ENCODE data around the gene SRCIN1. TPM values are rescaled to one million over a fixed set of nuclear protein-coding genes. Genes with fewer than 3 reads are reported as not detected.
A peak's percentile ranks its signal among the peaks of the same experiment; 100 is the strongest.
"Not testable (repeated sequence)": the region's sequence is repeated elsewhere in the genome, so short reads cannot be mapped to it uniquely, and the experiment has no call there.

Gene SRCIN1
- 0.07 and 2.1 TPM in 2 replicates for total RNA-seq

- peak within 1 kb of the TSS; percentile 55 for H3K4me3 ChIP-seq (ENCODE audit: low read depth, low read length)
- no peak for DNase-seq (ENCODE audit: low read depth)
- TF ChIP-seq CTCF (conservative IDR thresholded peaks at IDR 0.05; ENCODE audit: low read depth, low read length): peak; percentile 86
Observed at GRCh38 chr17:38605841-38606645, at the start of gene SRCIN1. Gene SRCIN1, minus strand, starts transcription at chr17:38605952. Its CDS starts 247 bp downstream, at chr17:38605705.

- H3K4me3 ChIP-seq (ENCODE audit: low read depth, low read length): no peak overlapping the region
- no peak for DNase-seq (ENCODE audit: low read depth)
- no peak for TF ChIP-seq CTCF (conservative IDR thresholded peaks at IDR 0.05; ENCODE audit: low read depth, low read length)
Observed at GRCh38 chr17:38654411-38655398, 49.0 kb upstream of the SRCIN1 start.

- DNase-seq (ENCODE audit: low read depth): no peak
- no peak for TF ChIP-seq CTCF (conservative IDR thresholded peaks at IDR 0.05; ENCODE audit: low read depth, low read length)
- no peak overlapping the region for H3K4me3 ChIP-seq (ENCODE audit: low read depth, low read length)
Observed at GRCh38 chr17:38653679-38654078, 47.9 kb upstream of the SRCIN1 start.

DNA sequence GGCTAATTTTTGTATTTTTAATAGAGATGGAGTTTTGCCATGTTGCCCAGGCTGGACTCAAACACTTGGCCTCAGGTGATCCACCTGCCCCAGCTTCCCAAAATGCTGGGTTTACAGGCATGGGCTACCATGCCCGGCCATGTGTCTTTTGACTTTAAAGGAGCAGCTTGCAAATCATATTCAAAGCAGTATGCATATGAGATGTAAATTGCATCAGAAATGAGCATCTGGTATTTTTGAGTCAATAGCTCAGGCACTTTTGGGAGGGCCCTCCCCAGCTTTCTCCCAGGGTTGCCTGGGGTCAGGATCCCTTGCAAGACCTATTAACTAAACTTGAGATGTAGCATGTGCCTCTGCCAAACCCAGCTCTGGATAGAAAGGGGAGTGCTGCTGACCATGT is 47.5 kb upstream of the SRCIN1 start:
- no peak for DNase-seq (ENCODE audit: low read depth)
- H3K4me3 ChIP-seq (ENCODE audit: low read depth, low read length): no peak overlapping the region
- no peak for TF ChIP-seq CTCF (conservative IDR thresholded peaks at IDR 0.05; ENCODE audit: low read depth, low read length)

GRCh38 chr17:38650653-38651173 is 45.0 kb upstream of the SRCIN1 start:
- DNase-seq (ENCODE audit: low read depth); H3K4me3 ChIP-seq (ENCODE audit: low read depth, low read length): not testable (repeated sequence)

GRCh38 chr17:38637951-38638350 is 32.2 kb upstream of the SRCIN1 start:
- DNase-seq (ENCODE audit: low read depth): no peak
- H3K4me3 ChIP-seq (ENCODE audit: low read depth, low read length): no peak overlapping the region
- TF ChIP-seq CTCF (conservative IDR thresholded peaks at IDR 0.05; ENCODE audit: low read depth, low read length): no peak

- no peak overlapping the region for H3K4me3 ChIP-seq (ENCODE audit: low read depth, low read length)
- no peak for TF ChIP-seq CTCF (conservative IDR thresholded peaks at IDR 0.05; ENCODE audit: low read depth, low read length)
- no peak for DNase-seq (ENCODE audit: low read depth)
Observed at GRCh38 chr17:38636054-38636453, 30.3 kb upstream of the SRCIN1 start.

All from epithelial cell of proximal tubule (primary cell).